CD4-positive, alpha-beta T cell (primary cell): ENCODE data around the gene KRT40. TPM values are rescaled to one million over a fixed set of nuclear protein-coding genes. Genes with fewer than 3 reads are reported as not detected.

Experiments used
- ATAC-seq: fragments of 200-7000 bp; cut with Tn5 transposase; one replicate; pipeline ENCODE4 v1.10.0; 2022; ENCODE audit warnings: mild to moderate bottlenecking; ENCODE audit not compliant: poor library complexity
- CTCF ChIA-PET: fragments of 350-600 bp; sonication (Branson Sonifier 250); formaldehyde crosslinking; loops from one replicate; lab custom pipeline; 2021; ENCODE audit warnings: antibody characterized with exemption, inconsistent platforms; lab: Charles Lee
- POLR2A ChIA-PET: fragments of 350-600 bp; sonication (Branson Sonifier 250); formaldehyde crosslinking; loops from one replicate; lab custom pipeline; 2021; ENCODE audit warnings: antibody characterized with exemption, inconsistent platforms; lab: Charles Lee
- DNase-seq, 14 experiments: peaks; one replicate each; pipeline ENCODE4 v3.0.0-alpha.2; 2013 to 2020; ENCODE audit warnings: mixed read lengths in 2 of 14
- H3K27ac ChIP-seq, 2 donors: one replicate each; pipeline versions ENCODE4 v1.5.1 to v1.7.0; 2013; ENCODE audit warnings: low read length in 2 of 2, low read depth in 1 of 2, mild to moderate bottlenecking in 1 of 2
- H3K27me3 ChIP-seq, 2 experiments: 1 replicate in 1 of 2; 2 replicates in 1 of 2; pipeline versions ENCODE4 v1.6.1 to v1.7.0; 2013; ENCODE audit warnings: low read length in 2 of 2, control low read depth in 1 of 2, mild to moderate bottlenecking in 1 of 2, moderate library complexity in 1 of 2; ENCODE audit not compliant: insufficient read depth in 2 of 2, control insufficient read depth in 1 of 2
- H3K36me3 ChIP-seq: one replicate; pipeline ENCODE4 v1.6.1; 2013; ENCODE audit warnings: low read length, control low read depth; ENCODE audit not compliant: insufficient read depth
- H3K4me1 ChIP-seq: one replicate; pipeline ENCODE4 v1.6.1; 2013; ENCODE audit warnings: low read length, control low read depth; ENCODE audit not compliant: insufficient read depth
- H3K4me3 ChIP-seq: one replicate; pipeline ENCODE4 v1.5.1; 2013; ENCODE audit warnings: mild to moderate bottlenecking, low read length, moderate library complexity
- H3K9me3 ChIP-seq, 2 experiments: 1 replicate in 1 of 2; 2 replicates in 1 of 2; pipeline versions ENCODE4 v1.6.1 to v1.7.0; 2013; ENCODE audit warnings: low read length in 2 of 2, mild to moderate bottlenecking in 2 of 2, control low read depth in 1 of 2, moderate library complexity in 1 of 2; ENCODE audit not compliant: control insufficient read depth in 1 of 2, insufficient read depth in 1 of 2
- H3K27ac Mint-ChIP-seq: one replicate; pipeline ENCODE4 v1.8.0; 2020; ENCODE audit warnings: mixed read lengths
- H3K27me3 Mint-ChIP-seq: one replicate; pipeline ENCODE4 v1.8.0; 2021; ENCODE audit warnings: mixed read lengths
- H3K36me3 Mint-ChIP-seq: one replicate; pipeline ENCODE4 v1.8.0; 2021; ENCODE audit warnings: low read depth, mixed read lengths
- H3K4me1 Mint-ChIP-seq: one replicate; pipeline ENCODE4 v1.8.0; 2021; ENCODE audit warnings: low read depth, mixed read lengths
- H3K4me3 Mint-ChIP-seq: one replicate; pipeline ENCODE4 v1.8.0; 2020; ENCODE audit warnings: mild to moderate bottlenecking, mixed read lengths
- H3K9me3 Mint-ChIP-seq: one replicate; pipeline ENCODE4 v1.8.0; 2020; ENCODE audit warnings: mixed read lengths
- intact Hi-C, 2 experiments: fragments of 100-400 bp; cut with DNase I in 1 of 2; cut with micrococcal nuclease in 1 of 2; formaldehyde crosslinking; loops; one replicate each; pipeline versions ENCODE4 v1.15.1 to v1.9.0; 2023 to 2025; cut with DNase I, micrococcal nuclease
- total RNA-seq, 174 experiments: library from RNA in 2 of 174; stranded (reverse) in 2 of 174; gene quantifications; one replicate each; pipeline ENCODE4 v1.2.3 and lab custom pipeline; 2021 to 2026
- TF ChIP-seq, protein P1 (sequence below): fragments of 200-600 bp; IDR thresholded peaks from one replicate; pipeline ENCODE4 v1.8.0; 2022; ENCODE audit warnings: antibody characterized with exemption, mild to moderate bottlenecking

Gene KRT40
- total RNA-seq, 2 experiments from 2014 or later, result not detected

DNA sequence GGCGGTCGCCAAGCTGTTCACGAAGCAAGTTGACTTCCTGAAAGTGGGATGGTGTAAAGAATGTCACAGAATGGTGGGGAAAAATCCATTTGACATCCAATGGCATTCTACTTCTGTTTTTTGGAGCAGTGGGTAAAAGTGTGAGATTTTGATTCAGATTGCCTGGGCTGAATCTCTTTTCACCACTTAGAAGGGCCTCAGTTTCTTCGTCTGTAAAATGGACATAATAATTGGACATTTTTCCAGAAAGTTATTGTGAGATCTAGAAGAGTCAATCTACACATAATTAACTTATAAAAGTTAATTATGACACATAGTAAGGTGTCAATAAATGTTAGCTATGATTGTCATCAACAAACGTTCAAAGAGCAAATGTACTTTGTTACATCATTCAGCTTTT is 3.0 kb downstream of the KRT40 start:
- no peak overlapping the region for H3K4me3 ChIP-seq
- POLR2A ChIA-PET, result no interaction called here

DNA sequence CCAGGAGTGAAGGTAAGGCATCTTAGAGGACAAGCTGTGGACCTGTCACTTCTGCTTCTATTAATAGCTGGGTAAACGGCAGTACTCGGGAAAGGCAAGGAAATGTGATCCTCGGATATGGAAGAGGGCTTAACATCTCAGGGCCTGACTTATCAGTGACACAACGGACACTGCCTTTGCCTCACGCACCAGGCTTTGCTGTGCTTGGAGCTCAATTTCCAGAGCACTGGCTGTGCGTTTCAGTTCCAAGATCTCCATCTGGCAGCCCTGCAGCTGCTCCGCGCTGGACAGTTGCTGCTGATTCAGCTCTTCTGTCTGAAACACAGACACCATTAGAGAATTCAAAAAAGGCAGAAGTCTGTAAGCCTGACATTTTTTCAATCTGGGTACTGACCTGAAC is 3.5 kb downstream of the KRT40 start:
- Mint-ChIP-seq H3K4me1 (no peaks in the 10 kb centered on the region), H3K27me3 (peaks cover 16% of the 10 kb centered on the region), H3K4me3 (no peak overlapping the region), H3K9me3 (no peaks in the 10 kb centered on the region), H3K27ac (no peak overlapping the region), H3K36me3 (no peaks in the 10 kb centered on the region)
- no peak for DNase-seq
- Histone ChIP-seq H3K4me1 (no peaks in the 10 kb centered on the region), H3K36me3 (no peaks in the 10 kb centered on the region), H3K4me3 (no peak overlapping the region), H3K27me3 (peaks cover 3 to 19% of the 10 kb centered on the region in 2 experiments), H3K9me3 (no peaks in the 10 kb centered on the region), H3K27ac (no peak overlapping the region)
- no peak for ATAC-seq
- intact Hi-C loops, result no loop called here
- POLR2A ChIA-PET, result no interaction called here
- TF ChIP-seq, protein P1, sequence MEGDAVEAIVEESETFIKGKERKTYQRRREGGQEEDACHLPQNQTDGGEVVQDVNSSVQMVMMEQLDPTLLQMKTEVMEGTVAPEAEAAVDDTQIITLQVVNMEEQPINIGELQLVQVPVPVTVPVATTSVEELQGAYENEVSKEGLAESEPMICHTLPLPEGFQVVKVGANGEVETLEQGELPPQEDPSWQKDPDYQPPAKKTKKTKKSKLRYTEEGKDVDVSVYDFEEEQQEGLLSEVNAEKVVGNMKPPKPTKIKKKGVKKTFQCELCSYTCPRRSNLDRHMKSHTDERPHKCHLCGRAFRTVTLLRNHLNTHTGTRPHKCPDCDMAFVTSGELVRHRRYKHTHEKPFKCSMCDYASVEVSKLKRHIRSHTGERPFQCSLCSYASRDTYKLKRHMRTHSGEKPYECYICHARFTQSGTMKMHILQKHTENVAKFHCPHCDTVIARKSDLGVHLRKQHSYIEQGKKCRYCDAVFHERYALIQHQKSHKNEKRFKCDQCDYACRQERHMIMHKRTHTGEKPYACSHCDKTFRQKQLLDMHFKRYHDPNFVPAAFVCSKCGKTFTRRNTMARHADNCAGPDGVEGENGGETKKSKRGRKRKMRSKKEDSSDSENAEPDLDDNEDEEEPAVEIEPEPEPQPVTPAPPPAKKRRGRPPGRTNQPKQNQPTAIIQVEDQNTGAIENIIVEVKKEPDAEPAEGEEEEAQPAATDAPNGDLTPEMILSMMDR, result no peak
- CTCF ChIA-PET, result no interaction called here

More for the DNA sequence above, 3.0 kb downstream of the KRT40 start:
- intact Hi-C loops, result no loop called here
- Histone ChIP-seq H3K27ac (no peak overlapping the region), H3K9me3 (no peaks in the 10 kb centered on the region), H3K4me1 (no peaks in the 10 kb centered on the region), H3K27me3 (peaks cover under 1 to 17% of the 10 kb centered on the region in 2 experiments), H3K36me3 (no peaks in the 10 kb centered on the region)
- ATAC-seq, result no peak
- Mint-ChIP-seq H3K9me3 (no peaks in the 10 kb centered on the region), H3K27me3 (peaks cover 15% of the 10 kb centered on the region), H3K36me3 (no peaks in the 10 kb centered on the region), H3K4me1 (no peaks in the 10 kb centered on the region), H3K27ac (no peak overlapping the region), H3K4me3 (no peak overlapping the region)
- TF ChIP-seq, protein P1, result no peak
- CTCF ChIA-PET, result no interaction called here
- DNase-seq, result no peak

DNA sequence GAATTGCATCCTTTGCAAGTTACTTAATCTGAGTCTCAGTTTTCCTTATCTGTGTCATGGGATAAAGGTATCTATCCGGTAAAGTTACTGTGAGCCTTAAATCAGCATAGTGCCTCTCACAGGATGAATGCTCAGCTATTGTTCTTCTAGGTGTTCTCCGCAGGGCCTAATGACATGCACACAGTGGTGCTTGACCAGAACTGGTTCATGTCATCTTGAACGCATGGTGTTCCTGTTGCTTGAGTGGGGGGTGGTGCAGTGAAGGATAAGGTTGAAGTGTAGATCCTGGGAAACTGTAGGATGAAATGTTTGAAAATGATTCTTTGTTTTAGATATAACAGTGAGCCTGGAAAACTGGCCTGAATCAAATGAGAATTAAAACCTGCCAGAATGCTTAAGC is 4.0 kb downstream of the KRT40 start:
- ATAC-seq (no peak), DNase-seq (no peak)
- no peaks in the 10 kb centered on the region for H3K9me3 Mint-ChIP-seq
- Histone ChIP-seq H3K27ac (no peak overlapping the region), H3K4me1 (no peaks in the 10 kb centered on the region), H3K4me3 (no peak overlapping the region), H3K36me3 (no peaks in the 10 kb centered on the region), H3K27me3 (peaks cover 3 to 19% of the 10 kb centered on the region in 2 experiments), H3K9me3 (no peaks in the 10 kb centered on the region)
- TF ChIP-seq, protein P1, result no peak
- ChIA-PET POLR2A (no interaction called here), CTCF (no interaction called here)
- no peak overlapping the region for H3K4me3 Mint-ChIP-seq
- no peaks in the 10 kb centered on the region for H3K4me1 Mint-ChIP-seq
- H3K36me3 Mint-ChIP-seq, result no peaks in the 10 kb centered on the region
- no peak overlapping the region for H3K27ac Mint-ChIP-seq
- intact Hi-C loops, result no loop called here
- peaks cover 21% of the 10 kb centered on the region for H3K27me3 Mint-ChIP-seq
